ENCODE results near the gene ABCA7.

The ABCA7 gene

GRCh38 chr19:1088416-1089010, 48.6 kb downstream of the ABCA7 start:
- DNase-seq (ENCODE audit: low read depth): no peak

GRCh38 chr19:1089126-1089771, 49.3 kb downstream of the ABCA7 start:
- no peak for DNase-seq (ENCODE audit: low read depth)

- DNase-seq (ENCODE audit: low read depth): no peak
Measured at GRCh38 chr19:1089891-1090290, 50.0 kb downstream of the ABCA7 start.

GRCh38 chr19:1090731-1091543, 51.0 kb downstream of the ABCA7 start:
- DNase-seq (ENCODE audit: low read depth): no peak

GRCh38 chr19:1091544-1092175, 51.8 kb downstream of the ABCA7 start:
- no peak for DNase-seq (ENCODE audit: low read depth)

- DNase-seq (ENCODE audit: low read depth): no peak
Measured at GRCh38 chr19:1093330-1093729, 53.4 kb downstream of the ABCA7 start.

GRCh38 chr19:1093811-1094553, 54.1 kb downstream of the ABCA7 start:
- no peak for DNase-seq (ENCODE audit: low read depth)

GRCh38 chr19:1094655-1094977, 54.7 kb downstream of the ABCA7 start:
- peak; percentile 31 for DNase-seq (ENCODE audit: low read depth)

- DNase-seq (ENCODE audit: low read depth): peak; percentile 99
Measured at GRCh38 chr19:1094978-1095701, 55.2 kb downstream of the ABCA7 start, which contains the start of gene POLR2E. POLR2E (minus strand) TSS chr19:1095375; CDS start chr19:1095315, 60 bp downstream.

- no peak for DNase-seq (ENCODE audit: low read depth)
Measured at GRCh38 chr19:1097810-1098176, 57.9 kb downstream of the ABCA7 start.

- DNase-seq (ENCODE audit: low read depth): peak; percentile 53
Measured at GRCh38 chr19:1098177-1099051, 58.5 kb downstream of the ABCA7 start.

- no peak for DNase-seq (ENCODE audit: low read depth)
Measured at GRCh38 chr19:1101337-1101698, 61.4 kb downstream of the ABCA7 start.

GRCh38 chr19:1102407-1103131, 62.7 kb downstream of the ABCA7 start:
- DNase-seq (ENCODE audit: low read depth): peak; percentile 100

GRCh38 chr19:1103132-1103707, 63.3 kb downstream of the ABCA7 start:
- DNase-seq (ENCODE audit: low read depth): peak; percentile 44

- peak; percentile 99 for DNase-seq (ENCODE audit: low read depth)
Measured at GRCh38 chr19:1103708-1104310, 63.9 kb downstream of the ABCA7 start, which contains the start of gene GPX4. GPX4 (plus strand) TSS chr19:1103994; CDS start chr19:1104044, 50 bp downstream.

- peak; percentile 81 for DNase-seq (ENCODE audit: low read depth)
Measured at GRCh38 chr19:1104311-1105007, 64.6 kb downstream of the ABCA7 start.

GRCh38 chr19:1105008-1105872, 65.3 kb downstream of the ABCA7 start:
- DNase-seq (ENCODE audit: low read depth): peak; percentile 70

Data from ELR (cell line).